Retina (tissue), 1 donor: Measurements from ENCODE around the gene PDE10A.
"Not testable (repeated sequence)": the region's sequence is repeated elsewhere in the genome, so short reads cannot be mapped to it uniquely, and the experiment has no call there.

Experiments used
- DNase-seq: peaks from one replicate; pipeline ENCODE4 v3.0.0-alpha.2; 2016

Gene PDE10A

GRCh38 chr6:165519316-165519715 is 143.7 kb downstream of the PDE10A start:
- DNase-seq = no peak

GRCh38 chr6:165515963-165516624 is 146.9 kb downstream of the PDE10A start:
- DNase-seq = no peak

- no peak for DNase-seq
Measured at GRCh38 chr6:165514621-165515020, 148.4 kb downstream of the PDE10A start.

GRCh38 chr6:165511807-165512206 is 151.2 kb downstream of the PDE10A start:
- DNase-seq = no peak

GRCh38 chr6:165508321-165508869 is 154.6 kb downstream of the PDE10A start:
- DNase-seq = no peak

GRCh38 chr6:165506657-165507056 is 156.4 kb downstream of the PDE10A start:
- no peak for DNase-seq

GRCh38 chr6:165500214-165500907 is 162.7 kb downstream of the PDE10A start:
- not testable (repeated sequence) for DNase-seq

- DNase-seq = no peak
Measured at GRCh38 chr6:165497472-165497871, 165.6 kb downstream of the PDE10A start.

GRCh38 chr6:165488624-165489295 is 174.3 kb downstream of the PDE10A start:
- no peak for DNase-seq

- DNase-seq = no peak
Measured at GRCh38 chr6:165487950-165488349, 175.1 kb downstream of the PDE10A start.

GRCh38 chr6:165487347-165487746 is 175.7 kb downstream of the PDE10A start:
- DNase-seq = no peak

- peak; percentile 54 for DNase-seq
Measured at GRCh38 chr6:165486183-165487137, 176.6 kb downstream of the PDE10A start.

- peak; percentile 58 for DNase-seq
Measured at GRCh38 chr6:165484178-165484889, 178.7 kb downstream of the PDE10A start.

- no peak for DNase-seq
Measured at GRCh38 chr6:165481921-165482320, 181.1 kb downstream of the PDE10A start.

GRCh38 chr6:165480916-165481315 is 182.1 kb downstream of the PDE10A start:
- no peak for DNase-seq

- DNase-seq = no peak
Measured at GRCh38 chr6:165478581-165478980, 184.5 kb downstream of the PDE10A start.

GRCh38 chr6:165469483-165469882 is 193.6 kb downstream of the PDE10A start:
- no peak for DNase-seq

GRCh38 chr6:165468340-165469235 is 194.5 kb downstream of the PDE10A start:
- DNase-seq = no peak

- DNase-seq = not testable (repeated sequence)
Measured at GRCh38 chr6:165463499-165463898, 199.5 kb downstream of the PDE10A start.

- DNase-seq = not testable (repeated sequence)
Measured at GRCh38 chr6:165459605-165460301, 203.3 kb downstream of the PDE10A start.
